CD4-positive, alpha-beta T cell treated with Interleukin-21 for 1 hour (primary cell): ENCODE measurements around the gene OR10P1.

Source experiments
- DNase-seq: peaks from one replicate; pipeline ENCODE4 v3.0.0-alpha.2; 2020

Gene OR10P1

DNA sequence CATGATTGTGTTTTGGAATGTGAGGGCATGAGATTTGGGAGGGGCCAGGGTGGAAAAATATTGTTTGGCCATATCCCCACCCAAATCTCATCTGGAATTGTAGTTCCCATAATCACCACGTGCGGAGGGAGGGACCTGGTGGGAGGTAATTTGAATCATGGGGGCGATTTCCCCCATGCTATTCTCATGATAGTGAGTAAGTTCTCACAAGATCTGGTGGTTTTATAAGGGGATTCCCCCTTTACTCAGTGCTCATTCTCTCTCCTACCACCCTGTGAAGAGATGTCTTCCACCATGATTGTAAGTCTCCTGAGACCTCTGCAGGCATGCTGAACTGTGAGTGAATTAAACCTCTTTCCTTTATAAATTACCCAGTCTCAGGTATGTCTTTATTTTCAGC lies 15.7 kb downstream of the OR10P1 start:
- peak; percentile 5 for DNase-seq

DNA sequence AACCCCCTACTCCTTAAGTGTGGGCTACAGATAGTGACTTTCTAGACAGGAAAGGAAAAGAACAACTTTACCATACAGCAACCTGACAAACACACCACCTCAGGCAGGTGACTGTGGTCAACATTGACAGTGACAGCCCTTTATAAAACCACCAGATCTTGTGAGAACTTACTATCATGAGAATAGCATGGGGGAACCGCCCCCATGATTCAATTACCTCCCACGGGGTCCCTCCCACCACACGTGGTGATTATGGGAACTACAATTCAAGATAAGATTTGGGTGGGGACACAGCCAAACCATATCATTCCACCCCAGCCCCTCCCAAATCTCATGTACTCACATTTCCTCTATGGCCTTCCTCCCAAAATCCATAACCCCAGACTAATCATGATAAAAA lies 16.3 kb downstream of the OR10P1 start:
- no peak for DNase-seq

DNA sequence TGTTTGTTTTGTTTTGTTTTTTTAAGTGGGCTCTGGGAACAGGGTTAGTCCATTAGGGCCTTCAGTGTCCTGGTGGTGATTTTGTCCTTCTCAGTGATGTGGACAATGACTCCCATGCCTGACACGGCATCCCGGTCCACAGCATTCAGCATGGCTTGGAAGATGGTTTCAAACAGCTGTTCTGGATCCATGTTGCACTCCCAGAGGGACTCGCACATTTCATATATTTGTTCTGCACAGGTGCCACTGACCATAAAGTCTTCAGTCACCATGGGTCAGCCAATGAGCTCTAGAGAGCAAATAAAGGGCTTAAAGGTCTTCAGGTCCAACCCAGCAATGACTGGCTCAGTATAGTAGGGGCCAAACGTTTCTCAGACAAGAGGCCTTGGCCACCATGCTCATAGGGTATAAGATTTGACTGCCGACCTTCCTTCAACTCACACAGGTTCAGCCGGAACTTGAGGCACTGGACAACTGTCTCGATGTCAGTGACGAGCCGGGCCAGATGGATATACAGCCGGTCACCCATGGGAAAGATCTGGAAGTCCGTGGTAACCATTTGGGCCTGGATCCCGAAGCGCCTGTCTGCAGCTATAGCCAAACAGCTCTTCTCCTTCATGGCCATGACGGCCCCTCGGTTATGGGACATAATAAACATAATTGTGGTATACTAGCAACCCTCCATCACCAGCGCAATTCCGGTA lies 18.0 kb downstream of the OR10P1 start:
- DNase-seq: no peak

DNA sequence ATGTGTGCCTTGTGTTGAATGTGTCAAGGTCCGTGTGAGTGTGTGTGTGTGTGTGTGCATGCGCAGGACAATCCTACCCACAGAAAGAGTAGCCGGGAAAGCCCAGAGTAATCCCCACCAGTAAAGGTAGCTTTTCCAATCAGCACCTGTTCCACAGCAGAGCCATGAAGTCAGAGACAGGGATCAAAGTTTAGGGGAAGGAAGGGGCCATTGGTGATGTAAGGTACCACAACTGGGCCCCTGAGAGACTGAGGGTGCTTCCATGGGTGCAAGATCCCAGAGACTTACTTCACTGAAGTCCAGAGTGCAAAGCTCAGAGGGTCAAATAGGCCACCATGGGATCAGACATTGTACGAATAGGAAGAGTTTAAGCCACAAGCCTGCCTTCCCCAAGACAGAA lies 20.5 kb downstream of the OR10P1 start:
- no peak for DNase-seq

DNA sequence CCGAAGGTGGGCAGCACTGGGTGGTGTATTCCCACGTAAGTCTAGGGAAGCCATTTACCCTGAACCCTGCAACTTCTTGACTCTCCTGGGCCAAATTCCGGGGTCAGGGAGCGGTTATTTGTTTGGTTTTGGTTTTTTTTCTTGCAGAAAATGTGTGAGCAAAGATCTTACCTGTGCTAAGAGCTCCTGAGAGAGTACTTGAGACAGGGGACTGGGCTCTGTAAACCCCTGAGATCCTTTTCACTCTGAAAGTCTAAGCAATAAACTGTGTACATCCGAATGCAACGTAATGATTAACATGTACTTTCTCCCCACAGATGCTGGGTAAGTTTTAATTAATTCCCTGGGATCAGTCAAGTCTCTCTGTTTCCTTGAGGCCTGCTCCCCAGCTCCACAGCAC lies 21.5 kb downstream of the OR10P1 start:
- DNase-seq: no peak

DNA sequence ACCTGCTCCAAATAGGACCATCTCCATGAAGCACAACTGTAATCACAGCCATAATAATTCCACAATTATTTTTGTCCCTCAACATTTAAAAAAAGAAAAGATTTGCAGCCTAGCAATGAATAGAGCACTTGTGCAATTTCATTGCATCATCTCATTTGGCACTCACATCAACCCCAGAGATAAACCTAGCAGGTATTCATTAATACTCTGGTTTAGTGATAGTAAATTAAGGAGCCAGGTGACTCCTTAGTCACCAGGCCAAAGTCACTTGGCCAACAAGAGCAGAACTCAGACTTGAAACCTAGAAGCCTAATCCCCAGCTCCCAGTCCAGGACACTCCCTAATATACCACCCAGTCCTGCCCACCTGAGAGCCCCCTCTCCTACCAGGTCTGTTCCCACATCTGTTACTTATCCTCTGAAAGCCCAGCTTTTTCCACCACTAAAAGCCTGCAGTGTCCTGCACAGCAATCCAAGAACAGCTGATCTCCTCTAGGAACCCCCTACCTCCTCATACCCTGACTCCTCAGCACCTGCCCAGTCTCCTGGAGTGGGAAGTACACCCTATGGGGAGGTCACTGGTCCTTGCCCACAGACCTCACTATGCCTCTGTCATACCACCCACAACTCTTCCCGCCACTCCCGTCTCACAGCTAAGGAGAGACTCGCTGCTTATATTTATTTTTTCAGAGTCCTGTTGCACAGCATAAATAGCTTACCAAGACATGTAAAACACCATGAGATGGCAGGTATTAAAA lies 22.1 kb downstream of the OR10P1 start:
- DNase-seq: no peak

DNA sequence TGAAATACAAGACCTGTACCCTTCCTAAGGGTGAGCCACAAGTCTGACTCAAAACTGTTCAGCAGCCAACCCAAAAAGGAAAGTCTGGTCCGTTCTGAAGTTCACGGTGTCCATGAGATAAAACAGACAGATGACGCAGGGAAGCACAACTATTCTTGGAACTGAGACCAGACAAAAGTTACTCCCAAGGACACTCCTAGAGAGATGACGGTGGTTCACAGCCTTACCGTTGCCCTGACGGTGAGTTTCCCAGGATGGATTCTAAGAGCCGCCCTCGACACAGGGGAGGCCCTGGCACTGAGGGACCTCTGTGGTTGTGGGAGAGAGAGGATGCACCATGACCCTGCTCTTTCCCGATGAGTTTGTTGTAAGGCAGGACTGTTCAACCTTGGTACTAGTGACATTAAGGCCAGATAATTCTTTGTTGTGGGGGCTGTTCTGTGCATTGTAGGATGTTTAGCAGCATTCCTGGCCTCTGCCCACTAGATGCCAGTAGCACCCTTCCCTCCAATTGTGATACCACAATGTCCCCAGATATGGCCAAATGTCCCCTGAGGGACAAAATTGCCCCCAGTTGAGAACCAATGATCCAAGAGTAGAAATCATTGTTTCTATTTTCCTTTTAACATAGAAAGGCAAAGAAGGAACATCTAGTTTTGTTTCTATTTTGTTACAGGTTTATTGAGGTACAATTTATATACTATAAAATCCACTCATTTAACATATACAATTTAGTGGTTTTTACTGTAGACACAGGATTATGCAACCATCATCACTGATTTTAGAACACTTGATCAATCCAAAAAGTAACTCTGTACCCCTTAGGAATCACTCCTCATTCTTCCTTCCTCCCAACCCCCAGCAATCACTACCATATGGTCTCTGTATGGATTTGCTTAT lies 23.0 kb downstream of the OR10P1 start:
- DNase-seq: peak; percentile 21

DNA sequence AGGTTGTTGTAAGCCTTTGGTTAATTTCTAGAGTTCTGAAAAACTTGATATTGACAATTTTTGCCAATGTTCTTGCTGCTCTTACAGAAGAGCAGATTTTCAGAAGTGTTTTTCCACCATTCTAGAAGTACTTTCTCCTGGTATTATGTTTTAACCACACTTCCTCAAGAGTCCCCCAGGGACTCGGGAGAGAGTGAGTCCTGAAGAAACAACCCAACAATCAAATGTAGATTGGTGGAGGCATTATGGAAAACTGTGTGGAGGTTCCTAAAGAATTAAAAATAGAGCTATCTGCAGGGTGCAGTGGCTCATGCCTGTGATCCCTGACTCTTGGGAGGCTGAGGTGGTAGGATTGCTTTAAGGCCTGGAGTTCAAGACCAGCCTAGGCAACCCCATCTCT lies 26.7 kb downstream of the OR10P1 start:
- DNase-seq: no peak

DNA sequence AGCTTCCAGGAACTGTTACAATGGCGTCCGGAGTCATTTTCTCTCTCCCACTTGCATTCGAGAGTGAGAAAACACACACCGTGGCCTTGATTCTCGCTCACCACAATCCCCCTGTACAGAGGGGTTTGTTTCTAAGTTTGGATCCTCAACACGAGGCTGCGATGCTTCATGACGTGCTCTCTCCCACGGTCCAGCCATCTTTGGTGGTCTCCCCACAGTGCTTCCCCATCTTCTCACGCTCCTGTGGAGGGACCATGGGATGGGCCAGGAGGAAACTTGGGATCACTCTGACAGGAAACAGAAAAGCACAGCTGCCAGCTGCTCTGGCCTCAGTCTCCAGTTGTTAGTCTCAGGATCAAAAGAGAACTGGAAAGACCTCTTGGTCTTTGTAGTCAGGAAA lies 28.1 kb downstream of the OR10P1 start:
- no peak for DNase-seq

DNA sequence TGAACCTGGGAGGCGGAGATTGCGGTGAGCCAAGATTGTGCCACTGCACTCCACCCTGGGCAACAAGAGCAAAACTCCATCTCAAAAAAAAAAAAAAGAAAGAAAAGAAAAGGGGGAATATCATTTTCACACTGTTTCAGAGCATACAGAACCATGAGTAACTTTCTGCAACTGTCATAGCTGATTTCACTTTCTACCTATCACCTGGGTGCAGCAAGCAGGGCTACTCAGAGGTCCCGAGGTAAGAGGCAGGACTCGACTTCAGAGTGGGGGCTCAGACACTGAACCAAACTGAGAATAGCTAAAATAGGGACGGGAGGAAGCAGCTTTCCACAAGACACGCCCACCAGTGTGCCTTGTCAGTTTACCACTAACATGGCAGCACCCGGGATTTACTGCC lies 29.8 kb downstream of the OR10P1 start:
- no peak for DNase-seq

DNA sequence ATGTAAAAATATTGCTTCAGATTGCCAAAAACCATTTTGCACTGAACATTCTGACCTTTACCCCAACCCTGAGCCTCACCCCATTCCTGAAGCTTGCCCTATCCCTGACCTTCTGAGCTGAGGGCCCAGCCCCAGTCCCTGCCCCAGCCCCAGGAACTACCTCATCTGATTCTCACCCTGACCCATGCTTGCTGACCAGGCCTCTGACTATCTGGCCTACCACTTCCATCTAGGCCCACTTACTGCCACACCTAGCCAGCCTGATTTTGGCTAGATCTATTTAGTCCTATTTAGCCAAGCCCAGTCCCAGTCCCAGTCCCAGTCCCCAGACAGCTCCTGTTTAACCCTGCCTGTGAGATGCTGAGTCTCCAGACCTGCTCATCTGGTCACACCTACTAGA lies 33.6 kb downstream of the OR10P1 start:
- no peak for DNase-seq

DNA sequence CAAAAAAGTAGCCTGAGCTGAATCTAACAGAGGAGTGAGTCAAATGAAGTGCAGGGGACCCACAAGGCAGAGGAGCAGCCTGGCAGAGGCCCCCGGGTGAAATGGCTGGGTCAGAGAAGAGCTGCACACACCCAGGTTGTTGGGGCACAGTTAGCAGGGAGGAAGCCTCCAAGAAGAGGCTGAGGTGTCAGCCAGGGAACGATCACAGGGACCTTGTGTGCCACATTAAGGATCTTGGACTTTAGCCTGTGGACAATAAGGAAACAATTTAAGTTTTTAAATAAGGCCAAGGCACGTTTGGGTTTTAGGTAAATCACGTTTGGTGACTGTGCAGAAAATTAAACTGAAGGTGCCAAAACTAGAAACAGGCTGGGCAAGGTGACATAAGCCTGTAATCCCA lies 35.1 kb downstream of the OR10P1 start:
- no peak for DNase-seq

DNA sequence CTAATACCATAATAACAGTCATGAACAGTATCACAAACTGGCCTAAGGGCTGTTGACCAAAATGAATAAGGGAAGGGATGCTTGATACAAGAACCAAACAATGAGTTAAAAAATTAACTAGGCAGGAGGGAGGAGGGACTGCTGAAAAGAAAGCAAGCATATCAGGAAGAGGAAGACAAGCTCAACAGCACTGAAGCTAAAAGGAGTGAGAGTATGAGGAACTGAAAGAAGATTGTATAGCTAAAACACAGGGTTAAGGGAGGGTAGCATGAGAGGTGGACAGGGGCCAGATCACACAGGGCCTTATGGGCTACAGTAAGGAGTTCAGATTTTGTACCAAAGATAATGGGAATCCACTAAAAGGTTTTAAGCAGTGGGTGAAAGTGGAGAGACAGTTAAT lies 36.9 kb downstream of the OR10P1 start:
- no peak for DNase-seq

DNA sequence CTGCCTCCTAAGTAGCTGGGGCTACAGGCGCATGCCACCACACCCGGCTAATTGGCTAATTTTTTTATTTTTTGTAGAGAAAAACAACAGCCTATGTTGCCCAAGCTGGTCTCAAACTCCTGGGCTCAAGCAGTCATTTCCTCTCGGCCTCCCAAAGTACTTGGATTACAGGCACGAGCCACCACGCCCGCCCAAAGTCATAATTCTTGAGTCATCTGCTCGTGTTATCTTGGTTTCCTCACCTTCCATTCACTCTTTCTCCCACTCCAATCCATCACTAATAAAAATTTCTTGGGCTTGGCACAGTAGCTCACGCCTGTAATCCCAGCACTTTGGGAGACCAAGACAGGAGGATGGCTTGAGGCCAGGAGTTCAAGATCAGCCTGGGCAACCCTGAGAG lies 39.0 kb downstream of the OR10P1 start:
- no peak for DNase-seq

DNA sequence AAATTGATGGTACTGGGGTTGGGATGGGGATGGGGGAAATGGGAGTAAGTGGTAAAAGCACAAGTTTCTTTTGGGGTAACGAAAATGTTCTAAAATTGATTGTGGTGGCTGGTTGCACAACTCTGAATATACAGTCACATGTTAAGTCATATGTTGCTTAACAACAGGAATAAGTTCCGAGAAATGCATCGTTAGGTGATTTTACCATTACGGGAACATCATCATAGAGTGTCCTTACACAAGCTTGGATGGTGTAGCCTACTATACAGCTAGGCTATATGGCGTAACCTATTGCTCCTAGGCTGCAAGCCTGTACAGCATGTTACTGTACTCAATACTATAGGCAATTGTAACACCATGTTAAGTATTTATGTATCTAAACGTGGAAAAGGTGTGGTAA lies 40.0 kb downstream of the OR10P1 start:
- DNase-seq: peak; percentile 10

DNA sequence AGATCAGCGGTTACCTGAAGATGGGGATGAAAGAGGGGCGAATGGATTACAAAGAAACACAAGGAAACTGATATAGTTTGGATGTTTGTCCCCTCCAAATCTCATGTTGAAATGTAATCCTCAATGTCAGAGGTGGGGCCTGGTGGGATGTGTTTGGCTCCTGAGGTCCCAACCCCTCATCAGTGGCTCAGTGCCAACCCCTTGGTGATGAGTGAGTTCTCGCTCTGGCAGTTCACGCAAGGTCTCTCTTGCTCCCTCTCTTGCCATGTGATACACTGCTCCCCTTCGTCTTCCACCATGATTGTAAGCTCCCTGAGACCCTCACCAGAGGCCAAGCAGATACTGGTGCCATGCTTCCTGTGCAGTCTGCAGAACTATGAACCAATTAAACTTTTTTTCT lies 43.0 kb downstream of the OR10P1 start:
- DNase-seq: no peak

DNA sequence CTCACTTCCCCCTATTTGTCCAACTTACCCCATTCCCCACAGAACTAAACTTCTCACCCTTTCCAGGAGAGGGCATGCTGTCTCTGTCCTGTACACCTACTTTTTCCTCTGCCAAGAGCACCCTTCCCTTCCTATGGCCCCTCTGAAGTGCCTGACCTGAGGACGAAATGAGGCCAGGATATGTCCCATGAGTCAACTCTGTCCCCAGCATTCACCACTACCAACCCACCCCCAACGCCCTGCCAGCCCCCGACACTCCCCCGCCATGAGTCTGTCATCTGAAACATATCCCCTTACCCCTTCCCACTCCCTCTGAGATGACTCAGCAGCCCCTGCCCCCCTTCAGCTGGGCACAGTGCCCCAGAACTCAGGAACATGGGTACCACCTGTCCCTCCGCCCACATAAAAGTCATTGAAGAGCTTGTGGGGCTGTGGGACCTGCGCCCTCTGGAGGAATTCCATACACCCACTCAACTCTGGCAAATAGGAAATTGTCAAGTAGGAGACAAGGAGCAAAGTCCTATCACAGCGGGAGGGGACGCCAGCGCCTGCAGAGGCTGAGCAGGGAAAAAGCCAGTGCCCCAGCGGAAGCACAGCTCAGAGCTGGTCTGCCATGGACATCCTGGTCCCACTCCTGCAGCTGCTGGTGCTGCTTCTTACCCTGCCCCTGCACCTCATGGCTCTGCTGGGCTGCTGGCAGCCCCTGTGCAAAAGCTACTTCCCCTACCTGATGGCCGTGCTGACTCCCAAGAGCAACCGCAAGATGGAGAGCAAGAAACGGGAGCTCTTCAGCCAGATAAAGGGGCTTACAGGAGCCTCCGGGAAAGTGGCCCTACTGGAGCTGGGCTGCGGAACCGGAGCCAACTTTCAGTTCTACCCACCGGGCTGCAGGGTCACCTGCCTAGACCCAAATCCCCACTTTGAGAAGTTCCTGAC lies 44.7 kb downstream of the OR10P1 start:
- no peak for DNase-seq

DNA sequence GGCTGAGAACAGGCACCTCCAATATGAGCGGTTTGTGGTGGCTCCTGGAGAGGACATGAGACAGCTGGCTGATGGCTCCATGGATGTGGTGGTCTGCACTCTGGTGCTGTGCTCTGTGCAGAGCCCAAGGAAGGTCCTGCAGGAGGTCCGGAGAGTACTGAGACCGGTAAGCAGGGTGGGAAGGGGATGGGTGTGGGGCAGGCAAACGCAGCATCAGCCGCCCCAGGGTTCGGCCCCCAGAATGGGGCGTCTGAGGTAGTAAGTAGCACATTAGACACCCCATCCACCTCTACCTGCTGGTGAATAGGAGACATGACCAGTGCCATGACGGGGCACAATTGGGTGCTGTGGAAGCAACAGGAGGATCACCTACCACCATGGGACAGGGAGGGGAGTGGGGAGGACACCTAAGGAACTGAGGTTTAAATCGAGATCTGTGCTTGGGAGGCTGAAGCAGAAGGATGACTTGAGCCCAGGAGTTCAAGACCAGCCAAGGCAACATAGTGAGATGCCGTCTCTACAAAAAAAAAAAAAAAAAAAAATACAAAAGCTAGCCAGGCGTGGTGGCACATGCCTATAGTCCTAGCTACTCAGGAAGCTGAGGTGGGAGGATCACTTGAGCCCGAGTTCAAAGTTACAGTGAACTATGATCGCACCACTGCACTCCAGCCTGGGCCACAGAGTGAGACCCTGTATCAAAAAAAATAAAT lies 45.5 kb downstream of the OR10P1 start:
- DNase-seq: no peak

DNA sequence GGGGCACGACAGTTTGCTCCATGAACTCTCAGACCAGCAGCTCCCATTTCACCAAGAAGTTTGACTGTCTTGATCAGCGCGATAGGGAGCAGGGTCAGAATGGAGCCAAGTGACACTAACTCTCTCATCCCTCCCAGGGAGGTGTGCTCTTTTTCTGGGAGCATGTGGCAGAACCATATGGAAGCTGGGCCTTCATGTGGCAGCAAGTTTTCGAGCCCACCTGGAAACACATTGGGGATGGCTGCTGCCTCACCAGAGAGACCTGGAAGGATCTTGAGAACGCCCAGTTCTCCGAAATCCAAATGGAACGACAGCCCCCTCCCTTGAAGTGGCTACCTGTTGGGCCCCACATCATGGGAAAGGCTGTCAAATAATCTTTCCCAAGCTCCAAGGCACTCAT lies 47.0 kb downstream of the OR10P1 start:
- no peak for DNase-seq

DNA sequence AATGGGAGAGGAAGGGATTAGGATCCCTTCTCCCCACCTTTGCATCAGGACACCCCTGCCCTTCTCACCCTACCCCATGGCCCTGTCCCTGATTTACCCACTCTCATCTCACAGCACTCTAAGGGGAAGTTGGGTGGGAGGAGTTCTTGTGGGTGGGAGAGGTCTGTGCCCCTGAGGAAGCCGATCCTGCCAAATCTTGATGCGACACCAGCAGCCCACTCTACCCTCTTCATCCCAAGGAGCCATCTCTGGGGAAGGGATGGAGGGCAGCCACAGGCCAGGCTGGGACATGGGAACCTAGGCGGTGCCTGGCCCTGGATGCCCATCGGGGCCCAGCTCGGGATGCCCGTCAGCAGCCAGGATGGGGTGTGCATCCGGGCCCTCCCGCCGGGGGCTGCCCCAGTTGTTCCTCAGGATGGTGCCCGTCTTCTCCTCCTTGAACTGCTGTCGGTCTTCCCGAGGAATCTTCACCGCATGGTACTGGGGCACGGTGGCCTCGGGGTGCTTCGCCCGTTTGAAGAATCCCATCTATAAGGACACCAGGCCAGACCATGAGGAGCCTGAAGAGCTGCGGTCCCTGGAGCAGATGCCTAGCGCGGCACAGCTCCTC lies 48.2 kb downstream of the OR10P1 start:
- no peak for DNase-seq

DNA sequence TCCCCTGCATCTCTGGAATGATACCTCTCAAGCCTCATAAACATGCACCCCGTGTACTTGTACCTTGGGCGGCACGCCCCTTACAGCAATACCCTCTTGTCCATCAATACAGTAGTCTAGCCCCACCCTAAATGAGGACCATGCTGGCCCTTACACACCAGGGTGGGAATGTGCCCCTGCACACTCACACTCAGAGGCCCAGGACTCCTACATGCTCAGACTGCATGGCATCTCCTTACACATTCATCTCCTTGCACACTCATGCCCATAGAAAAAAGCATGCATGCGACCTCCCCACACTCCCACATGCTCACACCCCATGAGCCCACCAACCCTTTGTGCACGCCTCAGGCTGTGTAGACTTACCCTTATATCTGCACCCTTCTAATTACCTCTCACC lies 49.0 kb downstream of the OR10P1 start:
- DNase-seq: no peak
